ENCODE measurements around the gene GDA.
"Not testable (repeated sequence)": the region's sequence is repeated elsewhere in the genome, so short reads cannot be mapped to it uniquely, and the experiment has no call there.

Gene GDA

GRCh38 chr9:72268961-72269360, 119.7 kb downstream of the GDA start:
- no peaks in the 10 kb centered on the region for H3K36me3 ChIP-seq
- TF ChIP-seq CTCF (IDR thresholded peaks at IDR 0.05; ENCODE audit: low read depth, low read length) = no peak
- H3K9me3 ChIP-seq (ENCODE audit: severe bottlenecking) = no peaks in the 10 kb centered on the region
- no peak for DNase-seq
- no peaks in the 10 kb centered on the region for H3K27me3 ChIP-seq (ENCODE audit: insufficient read depth, low read depth, severe bottlenecking)
- no peak overlapping the region for H3K4me3 ChIP-seq (ENCODE audit: low read depth, low read length)
- no peak overlapping the region for H3K27ac ChIP-seq

- H3K27ac ChIP-seq; H3K27me3 ChIP-seq (ENCODE audit: insufficient read depth, low read depth, severe bottlenecking); DNase-seq; H3K4me3 ChIP-seq (ENCODE audit: low read depth, low read length); H3K36me3 ChIP-seq; H3K9me3 ChIP-seq (ENCODE audit: severe bottlenecking): not testable (repeated sequence)
These were observed 121.1 kb downstream of the GDA start for GRCh38 chr9:72270359-72270758.

- H3K27me3 ChIP-seq (ENCODE audit: insufficient read depth, low read depth, severe bottlenecking) = no peaks in the 10 kb centered on the region
- H3K9me3 ChIP-seq (ENCODE audit: severe bottlenecking) = no peaks in the 10 kb centered on the region
- peak; percentile 49 for DNase-seq
- H3K27ac ChIP-seq = no peak overlapping the region
- no peak overlapping the region for H3K4me3 ChIP-seq (ENCODE audit: low read depth, low read length)
- no peaks in the 10 kb centered on the region for H3K36me3 ChIP-seq
- peak; percentile 68 for TF ChIP-seq CTCF (IDR thresholded peaks at IDR 0.05; ENCODE audit: low read depth, low read length)
These were observed 122.6 kb downstream of the GDA start for GRCh38 chr9:72271613-72272478.

- Histone ChIP-seq H3K27me3 (ENCODE audit: insufficient read depth, low read depth, severe bottlenecking) (no peaks in the 10 kb centered on the region), H3K27ac (no peak overlapping the region), H3K9me3 (ENCODE audit: severe bottlenecking) (no peaks in the 10 kb centered on the region), H3K36me3 (no peaks in the 10 kb centered on the region), H3K4me3 (ENCODE audit: low read depth, low read length) (no peak overlapping the region)
- no peak for DNase-seq
- TF ChIP-seq CTCF (IDR thresholded peaks at IDR 0.05; ENCODE audit: low read depth, low read length) = no peak
These were observed 125.2 kb downstream of the GDA start for GRCh38 chr9:72274441-72274840.

GRCh38 chr9:72274916-72275315, 125.7 kb downstream of the GDA start:
- no peak for TF ChIP-seq CTCF (IDR thresholded peaks at IDR 0.05; ENCODE audit: low read depth, low read length)
- H3K27ac ChIP-seq = no peak overlapping the region
- H3K4me3 ChIP-seq (ENCODE audit: low read depth, low read length) = no peak overlapping the region
- H3K36me3 ChIP-seq = no peaks in the 10 kb centered on the region
- H3K9me3 ChIP-seq (ENCODE audit: severe bottlenecking) = no peaks in the 10 kb centered on the region
- no peaks in the 10 kb centered on the region for H3K27me3 ChIP-seq (ENCODE audit: insufficient read depth, low read depth, severe bottlenecking)
- no peak for DNase-seq

- H3K27ac ChIP-seq = no peak overlapping the region
- DNase-seq = no peak
- no peak for TF ChIP-seq CTCF (IDR thresholded peaks at IDR 0.05; ENCODE audit: low read depth, low read length)
- H3K36me3 ChIP-seq = no peaks in the 10 kb centered on the region
- no peaks in the 10 kb centered on the region for H3K9me3 ChIP-seq (ENCODE audit: severe bottlenecking)
- no peaks in the 10 kb centered on the region for H3K27me3 ChIP-seq (ENCODE audit: insufficient read depth, low read depth, severe bottlenecking)
- H3K4me3 ChIP-seq (ENCODE audit: low read depth, low read length) = no peak overlapping the region
These were observed 127.2 kb downstream of the GDA start for GRCh38 chr9:72276429-72276828.
